Activated naive CD4-positive, alpha-beta T cell treated with Interleukin-2 at 50 U/mL for 16 hours (primary cell): Measurements from ENCODE around the gene PHYHD1.
"Not testable (repeated sequence)": the region's sequence is repeated elsewhere in the genome, so short reads cannot be mapped to it uniquely, and the experiment has no call there.

Experiments used
- DNase-seq: peaks from one replicate; pipeline ENCODE4 v3.0.0-alpha.2; 2020

PHYHD1 gene

DNA sequence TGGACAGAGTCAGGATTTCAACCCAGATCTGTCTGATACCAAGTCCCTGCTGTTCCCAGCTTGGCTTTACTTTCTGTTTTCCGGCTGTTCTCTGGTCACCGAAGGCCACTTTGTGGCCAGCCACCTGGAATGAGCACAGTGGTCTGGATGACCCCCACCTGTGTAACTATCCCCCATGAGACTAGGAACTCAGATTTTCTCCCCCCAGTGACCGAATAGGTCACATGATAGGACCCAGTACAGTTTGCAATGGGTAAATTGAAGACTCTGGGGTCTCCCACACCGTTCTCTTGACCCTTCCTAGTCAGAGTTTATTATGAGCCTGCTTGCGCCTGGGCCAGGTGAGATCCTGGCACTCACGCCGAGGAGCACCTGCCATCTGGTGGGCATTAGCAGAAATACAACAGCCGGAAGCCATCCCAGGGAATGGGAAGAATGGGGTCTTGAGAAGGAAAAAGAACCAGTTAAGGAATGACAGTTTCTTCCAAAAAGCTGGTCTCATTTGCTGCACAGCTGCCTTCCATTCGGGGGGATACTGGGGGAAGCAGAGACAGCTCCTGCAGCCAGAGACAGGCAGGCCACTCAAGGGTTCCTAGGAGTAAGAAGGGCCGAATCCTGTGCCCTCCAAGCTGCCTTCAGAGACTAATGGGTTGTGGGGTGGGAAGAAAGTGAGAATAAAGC lies 7.1 kb downstream of the PHYHD1 start:
- peak; percentile 53 for DNase-seq

DNA sequence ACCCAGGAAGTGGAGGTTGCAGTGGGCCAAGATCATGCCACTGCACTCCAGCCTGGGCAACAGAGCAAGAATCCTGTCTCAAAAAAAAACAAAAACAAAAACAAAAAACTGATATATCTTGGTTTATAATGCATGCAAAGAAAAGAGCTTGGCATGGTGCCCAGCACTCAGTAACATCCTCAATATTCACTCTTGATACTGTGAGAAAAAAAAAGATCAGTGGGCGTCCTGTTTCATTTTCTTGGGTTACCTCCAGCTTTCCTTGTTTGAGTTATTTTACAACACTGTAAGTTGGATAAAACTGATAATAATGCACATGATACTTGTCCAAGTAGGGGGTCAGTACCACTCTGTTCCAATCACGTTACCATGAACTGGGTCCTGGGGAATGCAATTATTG lies 7.8 kb downstream of the PHYHD1 start:
- DNase-seq, result no peak

GRCh38 chr9:128929560-128929959 lies 8.8 kb downstream of the PHYHD1 start:
- DNase-seq, result no peak

DNA sequence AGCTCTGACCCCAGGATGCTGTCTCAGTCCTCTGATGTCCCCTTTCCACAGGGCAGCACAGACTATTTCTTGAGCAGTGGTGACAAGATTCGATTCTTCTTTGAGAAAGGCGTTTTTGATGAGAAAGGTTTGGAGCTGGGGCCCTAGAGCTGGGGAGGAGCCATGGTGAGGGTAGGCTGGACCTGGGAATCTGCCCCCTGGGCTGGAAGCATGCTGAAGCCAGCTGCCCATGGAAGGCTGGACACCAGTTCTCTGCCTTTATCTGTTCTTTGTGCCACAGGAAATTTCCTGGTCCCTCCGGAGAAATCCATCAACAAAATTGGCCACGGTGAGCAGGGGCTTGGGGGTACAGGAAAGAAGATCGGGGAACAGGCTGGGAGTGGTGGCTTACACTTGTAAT lies 12.9 kb downstream of the PHYHD1 start:
- DNase-seq, result no peak

- no peak for DNase-seq
Measured at GRCh38 chr9:128936171-128936865, 15.5 kb downstream of the PHYHD1 start.

DNA sequence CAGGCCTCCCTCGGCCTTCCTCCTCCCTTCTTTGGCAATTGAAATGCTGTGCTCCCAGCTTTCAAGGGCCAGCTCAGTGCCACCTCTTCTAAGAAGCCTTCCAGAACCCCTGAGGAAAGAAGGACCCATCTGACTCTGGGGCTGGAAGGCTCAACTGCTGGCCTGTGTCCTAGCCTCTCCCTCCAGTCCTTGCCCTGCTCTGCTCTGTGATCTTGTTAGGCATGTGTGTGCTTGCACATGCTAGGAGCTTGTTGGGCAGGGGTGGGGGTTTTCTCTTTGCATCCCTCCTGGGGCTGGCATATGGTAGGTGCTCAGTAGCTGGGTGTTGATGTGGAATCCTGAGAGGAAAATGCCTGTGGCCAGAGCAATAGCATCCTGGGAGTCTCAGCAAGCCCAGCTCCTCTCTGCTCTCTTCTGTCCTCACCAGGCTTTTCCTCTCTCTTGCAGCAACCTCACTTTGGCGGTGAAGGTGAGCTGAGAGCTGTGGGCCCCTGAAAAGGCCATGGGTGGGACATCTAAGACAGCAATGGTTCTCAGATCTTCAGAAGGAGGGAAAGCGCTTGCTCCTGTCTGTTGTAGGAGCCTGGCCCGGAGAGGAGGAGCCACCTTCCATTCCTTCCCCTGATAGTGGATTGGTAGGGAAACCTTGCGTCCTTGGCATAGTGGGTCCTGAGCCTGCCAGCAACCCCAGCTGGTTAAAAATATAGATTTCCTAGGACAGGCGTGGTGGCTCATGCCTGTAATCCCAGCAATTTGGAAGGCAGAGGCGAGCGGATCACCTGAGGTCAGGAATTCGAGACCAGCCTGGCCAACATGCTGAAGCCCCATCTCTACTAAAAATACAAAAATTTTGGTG lies 16.8 kb downstream of the PHYHD1 start:
- DNase-seq, result no peak

DNA sequence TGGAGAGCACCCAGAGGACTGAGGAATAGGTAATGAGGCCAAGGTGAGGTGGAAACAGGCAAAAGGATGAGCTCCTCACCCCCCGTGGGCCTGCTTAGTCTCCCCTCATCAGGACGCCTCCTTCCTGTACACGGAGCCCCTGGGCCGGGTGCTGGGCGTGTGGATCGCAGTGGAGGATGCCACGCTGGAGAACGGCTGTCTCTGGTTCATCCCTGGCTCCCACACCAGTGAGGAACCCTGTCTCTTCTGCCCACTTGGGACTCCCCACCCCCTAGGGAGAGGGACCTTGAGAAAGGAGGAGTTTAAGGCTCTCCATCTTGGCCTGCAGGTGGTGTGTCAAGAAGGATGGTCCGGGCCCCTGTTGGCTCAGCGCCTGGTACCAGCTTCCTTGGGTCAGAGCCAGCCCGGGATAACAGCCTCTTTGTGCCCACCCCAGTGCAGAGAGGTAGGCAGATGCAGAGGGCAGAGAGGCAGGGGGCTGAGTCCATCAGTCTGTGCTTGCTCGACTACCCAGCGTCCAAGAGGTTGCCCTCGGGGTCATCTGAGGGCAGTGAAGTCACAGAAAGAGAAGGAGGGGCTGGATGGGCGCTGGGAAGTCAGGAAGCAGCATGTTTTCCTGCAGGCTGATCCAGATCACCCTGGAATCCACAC lies 19.6 kb downstream of the PHYHD1 start:
- no peak for DNase-seq

- no peak for DNase-seq
Measured at GRCh38 chr9:128940946-128941755, 20.4 kb downstream of the PHYHD1 start.

DNA sequence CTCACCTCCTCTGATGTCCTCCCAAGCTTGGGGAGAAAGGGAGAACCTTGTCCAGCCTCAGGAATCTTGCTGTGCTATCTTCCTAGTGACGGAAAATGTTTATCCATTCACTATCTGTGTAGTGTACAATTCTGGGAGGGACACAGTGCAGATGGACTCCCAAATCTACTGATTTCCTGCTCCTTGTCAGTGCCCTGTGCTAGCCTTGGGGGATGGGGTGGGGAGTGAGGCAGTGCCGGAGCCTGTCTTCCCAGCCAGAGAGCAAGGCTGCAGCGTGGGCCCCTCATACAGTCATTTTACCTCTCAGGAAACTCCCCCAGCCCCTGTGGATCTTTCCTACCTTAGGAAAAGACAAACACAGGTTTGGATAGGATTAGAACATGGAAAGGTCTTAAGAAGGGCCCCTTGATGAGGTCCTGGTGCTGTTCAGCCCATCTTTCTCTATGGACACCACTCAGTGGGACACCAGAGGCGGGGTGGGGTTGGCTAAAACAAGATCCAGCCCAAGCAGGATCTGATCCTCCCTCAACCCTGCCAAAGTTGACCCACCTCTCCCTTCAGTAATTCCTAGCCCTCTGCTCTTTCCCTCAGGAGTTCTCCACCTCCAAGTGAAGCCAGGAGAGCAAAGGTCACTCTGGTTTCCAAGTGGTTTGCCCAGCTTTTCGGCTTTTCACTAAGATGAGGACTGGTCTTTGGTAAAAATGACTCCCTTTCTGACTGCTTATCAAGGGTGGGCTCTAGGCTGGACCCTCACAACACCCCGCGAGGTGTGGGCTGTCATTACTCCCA lies 23.2 kb downstream of the PHYHD1 start:
- no peak for DNase-seq

GRCh38 chr9:128944966-128945365 lies 24.2 kb downstream of the PHYHD1 start:
- DNase-seq, result not testable (repeated sequence)

- DNase-seq, result no peak
Measured at GRCh38 chr9:128945798-128946501, 25.2 kb downstream of the PHYHD1 start.

GRCh38 chr9:128946571-128947276 lies 25.9 kb downstream of the PHYHD1 start:
- peak; percentile 28 for DNase-seq

DNA sequence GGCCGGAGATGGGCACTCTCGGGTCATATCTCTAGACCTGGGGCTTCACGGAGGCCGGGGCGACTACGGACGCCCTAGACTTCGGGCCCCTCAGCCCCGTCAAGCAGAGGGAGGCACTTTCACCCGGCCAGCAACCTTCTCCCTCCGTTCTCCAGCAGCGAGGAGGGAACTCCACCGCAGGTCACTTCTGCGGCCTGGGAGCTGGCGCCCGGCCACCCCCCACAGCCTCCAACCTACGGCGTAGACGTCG lies 26.4 kb downstream of the PHYHD1 start:
- DNase-seq, result no peak

- peak; percentile 99 for DNase-seq
Measured at GRCh38 chr9:128947527-128948301, 26.9 kb downstream of the PHYHD1 start, which contains the start of the genes DOLK and NUP188. Gene DOLK (minus strand): TSS chr9:128947603. CDS start chr9:128947303, 300 bp downstream. Gene NUP188 (plus strand): TSS chr9:128947699. CDS start chr9:128947720, 21 bp downstream.

- DNase-seq, result not testable (repeated sequence)
Measured at GRCh38 chr9:128961403-128961802, 40.6 kb downstream of the PHYHD1 start.

DNA sequence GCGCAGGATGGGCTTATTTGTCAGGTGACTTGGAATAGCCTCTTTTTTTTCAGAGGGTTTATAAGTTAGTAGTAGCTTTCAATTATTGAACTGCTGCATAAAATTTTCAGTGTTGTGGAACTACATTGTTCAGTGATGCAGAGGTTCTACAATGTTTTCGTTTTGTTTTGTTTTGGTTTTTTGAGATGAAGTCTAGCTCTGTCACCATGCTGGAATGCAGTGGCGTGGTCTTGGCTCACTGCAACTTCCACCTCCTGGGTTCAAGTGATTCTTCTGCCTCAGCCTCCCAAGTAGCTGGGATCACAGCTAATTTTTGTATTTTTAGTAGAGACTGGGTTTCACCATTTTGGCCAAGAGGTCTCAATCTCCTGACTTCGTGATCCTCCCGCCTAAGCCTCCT lies 48.7 kb downstream of the PHYHD1 start:
- DNase-seq, result no peak

DNA sequence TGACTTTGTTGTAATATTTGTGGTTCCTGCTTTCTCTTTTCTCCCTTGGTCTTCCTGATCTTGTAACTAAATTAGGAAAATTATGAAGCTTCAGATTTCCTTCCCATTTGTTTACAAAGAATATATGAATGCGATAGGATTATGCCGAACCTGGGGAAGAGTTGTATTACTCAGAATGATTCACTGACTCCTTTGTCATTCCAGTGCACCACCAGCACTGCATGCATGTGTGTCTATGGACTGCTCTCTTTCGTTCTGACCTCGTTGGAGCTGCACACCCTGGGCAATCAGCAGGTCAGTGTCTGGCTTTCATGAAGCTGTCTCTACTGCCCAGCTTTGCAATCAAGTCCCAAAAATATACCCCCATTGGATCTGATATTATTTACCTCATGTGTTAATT lies 52.2 kb downstream of the PHYHD1 start:
- no peak for DNase-seq

DNA sequence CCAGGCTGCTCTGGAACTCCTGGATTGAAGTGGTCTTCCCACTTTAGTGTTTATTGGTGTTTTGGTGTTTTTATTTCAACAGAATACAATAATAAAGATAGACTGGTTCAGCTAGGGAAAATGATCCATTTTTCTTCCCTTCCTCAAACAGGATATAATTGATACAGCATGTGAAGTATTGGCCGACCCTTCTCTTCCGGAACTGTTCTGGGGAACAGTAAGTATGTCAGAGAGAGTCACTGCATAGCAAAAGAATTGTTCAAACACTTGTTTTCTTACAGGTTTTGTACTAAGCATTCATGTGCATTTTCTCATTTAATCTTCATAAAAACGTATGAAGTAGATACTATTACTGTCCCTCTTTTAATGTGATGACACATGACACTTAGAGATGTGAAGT lies 58.3 kb downstream of the PHYHD1 start:
- no peak for DNase-seq

DNA sequence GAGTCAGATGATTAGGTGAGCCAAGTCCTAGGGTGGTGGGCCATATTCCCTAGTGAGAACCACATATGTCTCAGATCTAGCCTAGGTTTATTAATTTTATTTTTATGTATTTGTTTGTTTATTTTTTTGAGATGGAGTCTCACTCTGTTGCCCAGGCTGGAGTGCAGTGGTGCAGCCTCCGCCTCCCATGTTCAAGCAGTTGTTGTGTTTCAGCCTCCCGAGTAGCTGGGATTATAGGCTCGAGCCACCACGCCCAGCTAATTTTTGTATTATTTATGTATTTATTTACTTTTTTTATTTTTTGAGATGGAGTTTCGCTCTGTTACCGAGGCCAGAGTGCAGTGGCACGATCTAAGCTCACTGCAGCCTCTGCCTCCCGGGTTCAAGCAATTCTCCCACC lies 62.8 kb downstream of the PHYHD1 start:
- no peak for DNase-seq
